GM18873 (cell line): ENCODE data around the gene SCARF2.
"Not testable (repeated sequence)": the region's sequence is repeated elsewhere in the genome, so short reads cannot be mapped to it uniquely, and the experiment has no call there.

Experiments
- ATAC-seq: cut with Tn5 transposase; IDR thresholded peaks from one replicate; pipeline ENCODE4 v1.9.1; 2021; ENCODE audit warnings: mild to moderate bottlenecking, moderate library complexity, moderate number of reproducible peaks; ENCODE audit not compliant: unreplicated experiment, low FRiP score

SCARF2 gene

GRCh38 chr22:20414450-20414849, 23.2 kb downstream of the SCARF2 start:
- ATAC-seq, result no peak

GRCh38 chr22:20414059-20414440, 23.6 kb downstream of the SCARF2 start:
- no peak for ATAC-seq

GRCh38 chr22:20413217-20414058, 24.2 kb downstream of the SCARF2 start:
- ATAC-seq, result no peak

GRCh38 chr22:20412474-20413216, 25.0 kb downstream of the SCARF2 start:
- ATAC-seq, result no peak

GRCh38 chr22:20409385-20409784, 28.2 kb downstream of the SCARF2 start:
- ATAC-seq, result not testable (repeated sequence)

GRCh38 chr22:20408891-20409290, 28.7 kb downstream of the SCARF2 start:
- no peak for ATAC-seq

- ATAC-seq, result no peak
Observed at GRCh38 chr22:20407829-20408228, 29.8 kb downstream of the SCARF2 start.

- no peak for ATAC-seq
Observed at GRCh38 chr22:20406686-20407408, 30.8 kb downstream of the SCARF2 start.

GRCh38 chr22:20405931-20406685, 31.5 kb downstream of the SCARF2 start:
- no peak for ATAC-seq

- no peak for ATAC-seq
Observed at GRCh38 chr22:20405291-20405930, 32.2 kb downstream of the SCARF2 start.

GRCh38 chr22:20404881-20405280, 32.7 kb downstream of the SCARF2 start:
- ATAC-seq, result no peak

GRCh38 chr22:20403779-20404140, 33.9 kb downstream of the SCARF2 start:
- ATAC-seq, result no peak

GRCh38 chr22:20402960-20403778, 34.5 kb downstream of the SCARF2 start:
- no peak for ATAC-seq

- no peak for ATAC-seq
Observed at GRCh38 chr22:20401376-20402014, 36.1 kb downstream of the SCARF2 start.

- ATAC-seq, result no peak
Observed at GRCh38 chr22:20400606-20401375, 36.8 kb downstream of the SCARF2 start.

GRCh38 chr22:20399866-20400605, 37.6 kb downstream of the SCARF2 start:
- ATAC-seq, result no peak

- no peak for ATAC-seq
Observed at GRCh38 chr22:20398420-20398819, 39.2 kb downstream of the SCARF2 start.
